H1 (cell line): ENCODE results near the gene ZSCAN21. TPM values are rescaled to one million over a fixed set of nuclear protein-coding genes. Genes with fewer than 3 reads are reported as not detected.

Source experiments
- CTCF ChIA-PET: fragments of 300-600 bp; sonication (Branson Sonifier 250); formaldehyde crosslinking; loops from one replicate; lab custom pipeline; 2021; ENCODE audit not compliant: partially characterized antibody; lab: Charles Lee
- POLR2A ChIA-PET: fragments of 300-600 bp; sonication (Branson Sonifier 250); formaldehyde crosslinking; loops from one replicate; lab custom pipeline; 2021; ENCODE audit warnings: inconsistent platforms; ENCODE audit not compliant: partially characterized antibody; lab: Charles Lee
- DNase-seq, 2 experiments: peaks; one replicate each; pipeline versions ENCODE4 v3.0.0 to v3.0.0-alpha.2; 2010 to 2022; ENCODE audit warnings: low spot score in 2 of 2, low read depth in 1 of 2, mixed read lengths in 1 of 2
- FAIRE-seq: peaks from 2 replicates; lab custom pipeline; 2011; peaks lifted over from hg19 to GRCh38; lab: Jason Lieb, UNC
- H2AFZ ChIP-seq: 2 replicates; pipeline ENCODE4 v1.8.1; 2012; ENCODE audit warnings: low read length, inconsistent platforms
- H2AK5ac ChIP-seq: 2 replicates; pipeline ENCODE4 v1.6.1; 2013; ENCODE audit warnings: low read depth, low read length
- H2BK120ac ChIP-seq: replicated peaks from 2 replicates; pipeline ENCODE3; 2013; ENCODE audit warnings: low read depth, low read length, inconsistent platforms
- H2BK12ac ChIP-seq: 2 replicates; pipeline ENCODE4 v1.6.1; 2013; ENCODE audit warnings: low read depth, low read length
- H2BK15ac ChIP-seq: 2 replicates; pipeline ENCODE4 v1.6.1; 2013; ENCODE audit warnings: low read length
- H2BK20ac ChIP-seq: 2 replicates; pipeline ENCODE4 v1.6.1; 2013; ENCODE audit warnings: low read length
- H2BK5ac ChIP-seq: 2 replicates; pipeline ENCODE4 v1.6.1; 2013; ENCODE audit warnings: low read depth, low read length
- H3K14ac ChIP-seq: 2 replicates; pipeline ENCODE4 v1.6.1; 2013; ENCODE audit warnings: inconsistent platforms; ENCODE audit not compliant: insufficient read length
- H3K18ac ChIP-seq: 2 replicates; pipeline ENCODE4 v1.6.1; 2013; ENCODE audit warnings: low read length; ENCODE audit errors: extremely low read depth
- H3K23ac ChIP-seq: 2 replicates; pipeline ENCODE4 v1.6.1; 2013; ENCODE audit warnings: inconsistent platforms; ENCODE audit not compliant: insufficient read length
- H3K23me2 ChIP-seq: 2 replicates; pipeline ENCODE4 v1.6.1; 2013; ENCODE audit warnings: low read depth, low read length
- H3K27ac ChIP-seq: 2 replicates; pipeline ENCODE4 v1.6.1; 2011; ENCODE audit warnings: low read depth, low read length, inconsistent platforms
- H3K27me3 ChIP-seq, 4 experiments: replicated peaks in 1 of 4; 1 replicate in 1 of 4; 2 replicates in 3 of 4; pipeline versions ENCODE4 v1.6.1 to v1.8.1; 2011 to 2013; ENCODE audit warnings: low read length in 3 of 4, mild to moderate bottlenecking in 3 of 4, inconsistent platforms in 2 of 4, mixed read lengths in 2 of 4, moderate library complexity in 1 of 4; ENCODE audit not compliant: control insufficient read depth in 3 of 4, insufficient read depth in 3 of 4; ENCODE audit errors: extremely low read depth in 1 of 4
- H3K36me3 ChIP-seq, 4 experiments: 2 replicates each; pipeline versions ENCODE4 v1.6.1 to v1.8.1; 2011 to 2013; ENCODE audit warnings: mild to moderate bottlenecking in 4 of 4, low read length in 3 of 4, moderate library complexity in 2 of 4, control low read depth in 1 of 4, inconsistent platforms in 1 of 4; ENCODE audit not compliant: insufficient read depth in 4 of 4, control insufficient read depth in 2 of 4
- H3K4ac ChIP-seq: replicated peaks from 2 replicates; pipeline ENCODE3; 2013; ENCODE audit warnings: low read length, low read depth, mixed read lengths, inconsistent platforms; ENCODE audit not compliant: insufficient read length
- H3K4me1 ChIP-seq, 4 experiments: replicated peaks in 1 of 4; 1 replicate in 1 of 4; 2 replicates in 3 of 4; pipeline versions ENCODE4 v1.6.1 to v1.8.1; 2011 to 2013; ENCODE audit warnings: low read length in 3 of 4, inconsistent platforms in 2 of 4, mixed read lengths in 1 of 4; ENCODE audit not compliant: insufficient read depth in 4 of 4, control insufficient read depth in 3 of 4
- H3K4me2 ChIP-seq, 2 experiments: 2 replicates each; pipeline versions ENCODE4 v1.6.1 to v1.8.1; 2011 to 2013; ENCODE audit warnings: low read depth in 2 of 2, low read length in 2 of 2, control low read depth in 1 of 2, inconsistent platforms in 1 of 2, mild to moderate bottlenecking in 1 of 2; ENCODE audit not compliant: insufficient read depth in 1 of 2
- H3K4me3 ChIP-seq, 4 experiments: fragments of 200-600, 300-600 bp in 1 of 4; sonication (generic), shearing (Covaris generic), sonication (Bioruptor Twin) in 1 of 4; 2 replicates each; pipeline versions ENCODE4 v1.5.1 to v1.8.1; 2011 to 2016; ENCODE audit warnings: low read length in 4 of 4, low read depth in 3 of 4, control low read depth in 2 of 4, inconsistent platforms in 2 of 4, mild to moderate bottlenecking in 2 of 4, mixed read lengths in 1 of 4, moderate library complexity in 1 of 4; ENCODE audit not compliant: insufficient read depth in 2 of 4; ENCODE audit errors: extremely low read depth in 1 of 4
- H3K56ac ChIP-seq: replicated peaks from 2 replicates; pipeline ENCODE3; 2013; ENCODE audit warnings: low read depth, mild to moderate bottlenecking, mixed read lengths, low read length, inconsistent platforms; ENCODE audit not compliant: insufficient read length
- H3K79me1 ChIP-seq: 2 replicates; pipeline ENCODE4 v1.6.1; 2013; ENCODE audit warnings: low read depth, low read length, control low read depth
- H3K79me2 ChIP-seq, 2 experiments: 2 replicates each; pipeline versions ENCODE4 v1.6.1 to v1.8.1; 2012 to 2013; ENCODE audit warnings: low read length in 2 of 2, mild to moderate bottlenecking in 2 of 2, inconsistent platforms in 1 of 2; ENCODE audit not compliant: insufficient read depth in 2 of 2, control insufficient read depth in 1 of 2
- H3K9ac ChIP-seq, 4 experiments: replicated peaks in 1 of 4; 1 replicate in 1 of 4; 2 replicates in 3 of 4; pipeline versions ENCODE4 v1.6.1 to v1.8.1; 2011 to 2013; ENCODE audit warnings: low read depth in 3 of 4, low read length in 3 of 4, control low read depth in 2 of 4, mild to moderate bottlenecking in 2 of 4, moderate library complexity in 2 of 4, inconsistent platforms in 1 of 4; ENCODE audit errors: extremely low read depth in 1 of 4
- H3K9me3 ChIP-seq, 2 experiments: 2 replicates each; pipeline versions ENCODE4 v1.6.1 to v1.8.1; 2012 to 2013; ENCODE audit warnings: mild to moderate bottlenecking in 2 of 2, moderate library complexity in 2 of 2, control low read depth in 1 of 2, inconsistent platforms in 1 of 2, low read depth in 1 of 2, low read length in 1 of 2, mixed read lengths in 1 of 2; ENCODE audit not compliant: insufficient read depth in 2 of 2
- H4K20me1 ChIP-seq, 2 experiments: replicated peaks in 1 of 2; 2 replicates each; pipeline versions ENCODE3 to v1.8.1; 2011 to 2013; ENCODE audit warnings: inconsistent platforms in 2 of 2, low read length in 2 of 2, mild to moderate bottlenecking in 1 of 2; ENCODE audit not compliant: insufficient read depth in 2 of 2, control insufficient read depth in 1 of 2
- H4K5ac ChIP-seq: 2 replicates; pipeline ENCODE4 v1.6.1; 2013; ENCODE audit warnings: low read length, low read depth, mixed read lengths, inconsistent platforms; ENCODE audit not compliant: insufficient read length
- H4K8ac ChIP-seq: 2 replicates; pipeline ENCODE4 v1.8.0; 2013; ENCODE audit warnings: mild to moderate bottlenecking, moderate library complexity, low read length, inconsistent platforms; ENCODE audit not compliant: insufficient read depth; ENCODE audit errors: extremely low read depth
- H4K91ac ChIP-seq: replicated peaks from 2 replicates; pipeline ENCODE3; 2013; ENCODE audit warnings: low read length, mixed read lengths, inconsistent platforms; ENCODE audit not compliant: insufficient read length
- BRCA1 ChIP-seq: IDR thresholded peaks from 2 replicates; pipeline ENCODE4 v1.6.1; 2012; ENCODE audit warnings: low read depth, low read length, improper control_type of control experiment
- CHD1 ChIP-seq: IDR thresholded peaks from 2 replicates; pipeline ENCODE4 v1.6.1; 2012; ENCODE audit warnings: low read depth, low read length, improper control_type of control experiment
- CHD2 ChIP-seq: IDR thresholded peaks from 2 replicates; pipeline ENCODE4 v1.6.1; 2012; ENCODE audit warnings: low read length, improper control_type of control experiment
- CTBP2 ChIP-seq: IDR thresholded peaks from 2 replicates; pipeline ENCODE4 v1.7.0; 2011; ENCODE audit warnings: borderline replicate concordance, mild to moderate bottlenecking, moderate library complexity, mixed read lengths, low read length; ENCODE audit not compliant: insufficient read depth, insufficient read length
- EP300 ChIP-seq, 2 experiments: IDR thresholded peaks; 1 replicate in 1 of 2; 2 replicates in 1 of 2; pipeline ENCODE4 v1.6.1; 2011 to 2012; ENCODE audit warnings: low read depth in 2 of 2, low read length in 2 of 2, mild to moderate bottlenecking in 2 of 2, borderline replicate concordance in 1 of 2, inconsistent platforms in 1 of 2, moderate library complexity in 1 of 2
- PHF8 ChIP-seq: fragments of 200-600 bp; sonication (generic); conservative IDR thresholded peaks from 2 replicates; pipeline ENCODE4 v1.7.1; 2012; ENCODE audit warnings: low read depth, mild to moderate bottlenecking, inconsistent platforms, low read length, moderate library complexity
- POLR2A ChIP-seq, 2 experiments: IDR thresholded peaks; 1 replicate in 1 of 2; 2 replicates in 1 of 2; pipeline ENCODE4 v1.6.1; 2011; ENCODE audit warnings: low read depth in 2 of 2, low read length in 2 of 2, mild to moderate bottlenecking in 2 of 2; ENCODE audit errors: control extremely low read depth in 1 of 2
- POU5F1 ChIP-seq: IDR thresholded peaks from 2 replicates; pipeline ENCODE4 v1.6.1; 2011; ENCODE audit warnings: low read depth, mild to moderate bottlenecking, low read length, moderate library complexity
- YY1 ChIP-seq: IDR thresholded peaks from 2 replicates; pipeline ENCODE4 v1.6.1; 2011; ENCODE audit warnings: low read depth, mild to moderate bottlenecking, low read length
- WGBS, 2 experiments: shearing (Covaris generic) in 1 of 2; methylation state at CpG; one replicate each; pipeline versions ENCODE4 v1.1.6 to v1.1.7; 2013 to 2015; ENCODE audit warnings: low lambda C conversion rate in 2 of 2, mixed read lengths in 2 of 2, inconsistent platforms in 1 of 2, low coverage in 1 of 2, missing lambda C conversion rate in 1 of 2; ENCODE audit not compliant: insufficient replicate concordance in 2 of 2, insufficient coverage in 1 of 2, insufficient read length in 1 of 2; ENCODE audit errors: extremely low coverage in 1 of 2, missing lambda C conversion rate in 1 of 2; 5-methylcytosine and 5-hydroxymethylcytosine counted together
- polyA plus RNA-seq, 7 experiments: library from polyadenylated mRNA; depleted of rRNA in 3 of 7; stranded (reverse) in 5 of 7; unstranded in 2 of 7; fragments of >200 nt in 5 of 7; fragments of 200-250 nt in 2 of 7; gene quantifications; 1 replicate in 5 of 7; 2 replicates in 1 of 7; 4 replicates in 1 of 7; pipeline versions ENCODE4 v1.2.1 to v1.2.3, GENCODE V29; 2011 to 2013; ENCODE audit warnings: missing spikeins in 2 of 7, mixed read lengths in 2 of 7
- total RNA-seq: library from RNA; stranded (reverse); fragmentation: NEBNext Ultra II Directional; extraction: Animal tissue kit (Norgen Biotek cat#: 25700); gene quantifications from 2 replicates; pipeline ENCODE4 v1.2.1, GENCODE V29; 2021
- TF ChIP-seq, protein P1 (sequence below): IDR thresholded peaks from 2 replicates; pipeline ENCODE4 v1.6.1; 2012; ENCODE audit warnings: inconsistent platforms

The ZSCAN21 gene
- total and polyA plus RNA-seq, 2 of the 8 experiments (the other 6 are each of a cell fraction or from before 2014, with no cell fraction given) = 15.4 to 26.1 TPM

DNA sequence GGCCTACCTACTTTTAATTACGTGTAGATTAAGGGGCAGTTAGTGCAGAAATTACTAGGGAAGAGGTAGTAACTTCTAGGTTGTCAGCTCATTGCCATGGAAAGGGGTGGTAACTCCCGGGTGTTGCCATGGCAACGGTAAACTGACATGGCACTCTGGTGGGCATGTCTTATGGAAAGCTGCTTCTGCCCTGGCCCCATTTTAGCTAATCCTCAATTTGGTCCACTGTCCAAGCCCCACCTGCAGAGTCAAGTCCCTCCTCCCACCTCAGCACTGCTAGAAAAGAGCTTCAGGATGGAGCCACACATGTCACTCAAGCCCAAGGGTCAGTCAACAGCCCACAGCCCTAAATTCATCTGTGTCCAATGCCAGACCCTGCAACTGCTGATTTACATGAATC lies 41.7 kb upstream of the ZSCAN21 start:
- WGBS, 2 experiments = 94% methylated on average over 3 of the region's 3 CpGs; no CpG with 5 or more reads in 1 of the 2 experiments
- Histone ChIP-seq H2BK15ac (no peak overlapping the region), H2AFZ (no peak overlapping the region), H3K4me3 (no peak overlapping the region), H4K20me1 (no peaks in the 10 kb centered on the region), H3K27ac (no peak overlapping the region), H2BK5ac (no peak overlapping the region), H2BK120ac (no peak overlapping the region), H3K14ac (no peak overlapping the region), H4K5ac (no peak overlapping the region), H3K79me1 (no peaks in the 10 kb centered on the region), H3K4me1 (peaks cover 0 to 2% (median 0%) of the 10 kb centered on the region in 4 experiments; a peak in 2 of 7 replicates), H2AK5ac (no peak overlapping the region), H2BK12ac (no peak overlapping the region), H3K36me3 (no peaks in the 10 kb centered on the region), H3K56ac (no peak overlapping the region), H3K79me2 (no peaks in the 10 kb centered on the region), H3K4ac (no peak overlapping the region), H3K23ac (no peak overlapping the region), H3K9me3 (no peaks in the 10 kb centered on the region), H3K27me3 (no peaks in the 10 kb centered on the region), H3K4me2 (no peak overlapping the region), H2BK20ac (no peak overlapping the region), H4K8ac (no peak overlapping the region), H4K91ac (no peak overlapping the region), H3K9ac (no peak overlapping the region), H3K18ac (no peak overlapping the region), H3K23me2 (peaks cover 2% of the 10 kb centered on the region; the same call in 1 of the 2 replicates)
- TF ChIP-seq EP300 (IDR thresholded peaks at IDR 0.05; ENCODE audit: borderline replicate concordance in 1 of 2, low read depth in 2 of 2, low read length in 2 of 2) (no peak), BRCA1 (no peak), PHF8 (no peak), YY1 (no peak), POU5F1 (no peak), CTBP2 (no peak), CHD1 (no peak), POLR2A (IDR thresholded peaks at IDR 0.05; ENCODE audit: control extremely low read depth in 1 of 2, low read depth in 2 of 2, low read length in 2 of 2) (no peak), CHD2 (no peak)
- TF ChIP-seq, protein P1, sequence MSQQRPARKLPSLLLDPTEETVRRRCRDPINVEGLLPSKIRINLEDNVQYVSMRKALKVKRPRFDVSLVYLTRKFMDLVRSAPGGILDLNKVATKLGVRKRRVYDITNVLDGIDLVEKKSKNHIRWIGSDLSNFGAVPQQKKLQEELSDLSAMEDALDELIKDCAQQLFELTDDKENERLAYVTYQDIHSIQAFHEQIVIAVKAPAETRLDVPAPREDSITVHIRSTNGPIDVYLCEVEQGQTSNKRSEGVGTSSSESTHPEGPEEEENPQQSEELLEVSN = no peak
- no peak for DNase-seq
- ChIA-PET CTCF (interaction anchor here (0.7 to 2.1 kb wide), 3 partner anchors 10 to 17 kb away, joined by 3 to 9 read pairs (median 4); no protein-coding TSS in a partner anchor), POLR2A (interaction anchor here (1.0 to 1.5 kb wide), 4 partner anchors 8 to 93 kb away, joined by 3 to 4 read pairs (median 3); partner anchors contain the start of genes MCM7 and ZSCAN21)
- FAIRE-seq = no peak
